Measurements from ENCODE around the gene TRIM33. TPM values are rescaled to one million over a fixed set of nuclear protein-coding genes. Genes with fewer than 3 reads are reported as not detected.
"Not testable (repeated sequence)": the region's sequence is repeated elsewhere in the genome, so short reads cannot be mapped to it uniquely, and the experiment has no call there.

The TRIM33 gene
- total RNA-seq, 1 donor from 2014 or later = 24.0 TPM

GRCh38 chr1:114397601-114398000, 113.4 kb downstream of the TRIM33 start:
- Mint-ChIP-seq H3K4me3 (ENCODE audit: unreplicated experiment) (no peak overlapping the region), H3K4me1 (ENCODE audit: low read depth) (no peaks in the 10 kb centered on the region), H3K9me3 (ENCODE audit: low read depth) (no peaks in the 10 kb centered on the region), H3K36me3 (ENCODE audit: low read depth) (peaks cover 25% of the 10 kb centered on the region), H3K27ac (ENCODE audit: unreplicated experiment) (no peak overlapping the region), H3K27me3 (ENCODE audit: low read depth) (no peaks in the 10 kb centered on the region)
- TF ChIP-seq, protein P1, sequence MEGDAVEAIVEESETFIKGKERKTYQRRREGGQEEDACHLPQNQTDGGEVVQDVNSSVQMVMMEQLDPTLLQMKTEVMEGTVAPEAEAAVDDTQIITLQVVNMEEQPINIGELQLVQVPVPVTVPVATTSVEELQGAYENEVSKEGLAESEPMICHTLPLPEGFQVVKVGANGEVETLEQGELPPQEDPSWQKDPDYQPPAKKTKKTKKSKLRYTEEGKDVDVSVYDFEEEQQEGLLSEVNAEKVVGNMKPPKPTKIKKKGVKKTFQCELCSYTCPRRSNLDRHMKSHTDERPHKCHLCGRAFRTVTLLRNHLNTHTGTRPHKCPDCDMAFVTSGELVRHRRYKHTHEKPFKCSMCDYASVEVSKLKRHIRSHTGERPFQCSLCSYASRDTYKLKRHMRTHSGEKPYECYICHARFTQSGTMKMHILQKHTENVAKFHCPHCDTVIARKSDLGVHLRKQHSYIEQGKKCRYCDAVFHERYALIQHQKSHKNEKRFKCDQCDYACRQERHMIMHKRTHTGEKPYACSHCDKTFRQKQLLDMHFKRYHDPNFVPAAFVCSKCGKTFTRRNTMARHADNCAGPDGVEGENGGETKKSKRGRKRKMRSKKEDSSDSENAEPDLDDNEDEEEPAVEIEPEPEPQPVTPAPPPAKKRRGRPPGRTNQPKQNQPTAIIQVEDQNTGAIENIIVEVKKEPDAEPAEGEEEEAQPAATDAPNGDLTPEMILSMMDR (IDR thresholded peaks at IDR 0.05) = no peak
- no peak for DNase-seq (ENCODE audit: low spot score)

DNA sequence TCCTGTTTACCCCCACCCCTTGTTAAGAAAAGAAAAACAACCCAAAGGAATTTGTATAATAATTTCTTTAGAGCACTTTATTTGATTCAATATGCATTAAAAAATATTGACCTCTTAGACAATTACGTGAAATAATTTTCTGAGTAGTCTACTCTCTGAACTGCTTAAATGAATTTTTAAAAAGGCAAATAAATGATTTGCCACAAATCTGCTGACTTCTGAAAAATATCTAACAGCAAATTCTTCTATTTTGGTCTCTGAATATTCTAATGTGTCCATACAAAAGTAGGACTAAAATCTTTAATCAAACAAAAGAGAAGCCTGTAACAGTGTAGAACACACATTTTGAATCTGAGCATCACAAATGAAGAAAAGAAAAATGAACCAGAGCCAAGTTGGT, 115.1 kb downstream of the TRIM33 start:
- Mint-ChIP-seq H3K27me3 (ENCODE audit: low read depth) (no peaks in the 10 kb centered on the region), H3K4me3 (ENCODE audit: unreplicated experiment) (no peak overlapping the region), H3K36me3 (ENCODE audit: low read depth) (peaks cover 32% of the 10 kb centered on the region), H3K4me1 (ENCODE audit: low read depth) (no peaks in the 10 kb centered on the region), H3K27ac (ENCODE audit: unreplicated experiment) (no peak overlapping the region), H3K9me3 (ENCODE audit: low read depth) (no peaks in the 10 kb centered on the region)
- no peak for DNase-seq (ENCODE audit: low spot score)
- TF ChIP-seq, protein P1 (IDR thresholded peaks at IDR 0.05) = no peak

GRCh38 chr1:114390960-114391359, 120.0 kb downstream of the TRIM33 start:
- H3K4me3 Mint-ChIP-seq (ENCODE audit: unreplicated experiment) = no peak overlapping the region
- H3K27ac Mint-ChIP-seq (ENCODE audit: unreplicated experiment) = no peak overlapping the region
- peaks cover 10% of the 10 kb centered on the region for H3K9me3 Mint-ChIP-seq (ENCODE audit: low read depth)
- no peak for DNase-seq (ENCODE audit: low spot score)
- H3K4me1 Mint-ChIP-seq (ENCODE audit: low read depth) = no peaks in the 10 kb centered on the region
- peaks cover 29% of the 10 kb centered on the region for H3K36me3 Mint-ChIP-seq (ENCODE audit: low read depth)
- no peaks in the 10 kb centered on the region for H3K27me3 Mint-ChIP-seq (ENCODE audit: low read depth)
- TF ChIP-seq, protein P1 (IDR thresholded peaks at IDR 0.05) = no peak

GRCh38 chr1:114390361-114390760, 120.6 kb downstream of the TRIM33 start:
- peaks cover 12% of the 10 kb centered on the region for H3K9me3 Mint-ChIP-seq (ENCODE audit: low read depth)
- no peak overlapping the region for H3K4me3 Mint-ChIP-seq (ENCODE audit: unreplicated experiment)
- H3K4me1 Mint-ChIP-seq (ENCODE audit: low read depth) = no peaks in the 10 kb centered on the region
- H3K27ac Mint-ChIP-seq (ENCODE audit: unreplicated experiment) = no peak overlapping the region
- peaks cover 30% of the 10 kb centered on the region for H3K36me3 Mint-ChIP-seq (ENCODE audit: low read depth)
- no peak for DNase-seq (ENCODE audit: low spot score)
- TF ChIP-seq, protein P1 (IDR thresholded peaks at IDR 0.05) = no peak
- H3K27me3 Mint-ChIP-seq (ENCODE audit: low read depth) = no peaks in the 10 kb centered on the region

GRCh38 chr1:114388432-114389003, 122.5 kb downstream of the TRIM33 start:
- Mint-ChIP-seq H3K4me3 (ENCODE audit: unreplicated experiment) (no peak overlapping the region), H3K36me3 (ENCODE audit: low read depth) (peaks cover 28% of the 10 kb centered on the region), H3K27me3 (ENCODE audit: low read depth) (no peaks in the 10 kb centered on the region), H3K4me1 (ENCODE audit: low read depth) (no peaks in the 10 kb centered on the region), H3K27ac (ENCODE audit: unreplicated experiment) (no peak overlapping the region), H3K9me3 (ENCODE audit: low read depth) (peaks cover 23% of the 10 kb centered on the region)
- no peak for DNase-seq (ENCODE audit: low spot score)
- TF ChIP-seq, protein P1 (IDR thresholded peaks at IDR 0.05) = no peak

DNA sequence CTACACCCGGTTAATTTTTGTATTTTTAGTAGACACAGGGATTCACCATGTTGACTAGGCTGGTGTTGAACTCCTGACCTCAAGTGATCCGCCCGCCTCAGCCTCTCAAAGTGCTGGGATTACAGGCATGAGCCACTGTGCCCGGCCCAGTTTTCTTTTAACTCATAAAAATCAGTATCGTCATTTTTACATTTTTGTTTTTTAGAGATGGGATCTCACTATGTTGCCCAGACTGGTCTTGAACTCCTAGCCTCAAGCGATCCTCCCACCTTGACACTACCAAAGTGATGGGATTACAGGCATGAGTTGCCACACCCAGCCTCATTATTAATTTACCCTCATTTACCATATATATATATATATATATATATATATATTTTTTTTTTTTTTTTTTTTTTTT, 123.4 kb downstream of the TRIM33 start:
- not testable (repeated sequence) for H3K4me3 Mint-ChIP-seq (ENCODE audit: unreplicated experiment); H3K27me3 Mint-ChIP-seq (ENCODE audit: low read depth); H3K27ac Mint-ChIP-seq (ENCODE audit: unreplicated experiment); DNase-seq (ENCODE audit: low spot score); H3K4me1 Mint-ChIP-seq (ENCODE audit: low read depth)
- Mint-ChIP-seq H3K36me3 (ENCODE audit: low read depth) (peaks cover 28% of the 10 kb centered on the region), H3K9me3 (ENCODE audit: low read depth) (peaks cover 23% of the 10 kb centered on the region)
